Mammary epithelial cell (primary cell): ENCODE results near the gene CSMD2.

Experiments
- CTCF ChIP-seq, 2 donors: IDR thresholded peaks in 1 of 2; conservative IDR thresholded peaks in 1 of 2; 2 replicates each; pipeline ENCODE4 v1.5.1; 2011 to 2012; ENCODE audit warnings: inconsistent platforms in 2 of 2, low read length in 2 of 2, mild to moderate bottlenecking in 2 of 2, control low read depth in 1 of 2, low read depth in 1 of 2; ENCODE audit not compliant: insufficient read depth in 1 of 2; ENCODE audit errors: extremely low read depth in 1 of 2
- EZH2 ChIP-seq: IDR thresholded peaks from 2 replicates; pipeline ENCODE4 v1.6.1; 2012; ENCODE audit warnings: low read length, inconsistent platforms, borderline replicate concordance

DNA sequence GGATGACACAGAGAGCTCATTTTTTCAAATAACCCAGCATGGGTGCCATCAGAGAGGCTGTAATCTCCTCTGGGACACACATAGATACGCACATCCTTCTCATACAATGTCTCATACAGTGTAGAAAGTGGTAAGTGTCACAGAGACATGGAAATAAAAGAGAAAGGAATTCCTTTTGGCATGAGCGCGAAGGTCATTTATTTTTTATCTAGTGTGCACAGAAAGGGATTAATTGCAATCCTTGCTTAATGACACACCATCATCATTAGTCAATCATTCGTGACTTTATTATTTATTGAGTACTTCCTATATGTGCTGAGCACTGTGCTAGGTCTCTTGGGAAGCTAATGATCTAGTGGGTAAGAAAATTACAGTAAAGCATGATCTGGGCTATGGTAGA lies 687.6 kb downstream of the CSMD2 start:
- no peak for TF ChIP-seq CTCF (conservative IDR thresholded peaks at IDR 0.05 in 1 of 2, IDR thresholded peaks at IDR 0.05 in 1 of 2; ENCODE audit: extremely low read depth in 1 of 2, insufficient read depth in 1 of 2, low read depth in 1 of 2, low read length in 2 of 2)
- no peak for TF ChIP-seq EZH2
